SK-MEL-5 (cell line): ENCODE measurements around the gene AMH. TPM values are rescaled to one million over a fixed set of nuclear protein-coding genes. Genes with fewer than 3 reads are reported as not detected.

Source experiments
- DNase-seq: peaks from one replicate; pipeline ENCODE4 v3.0.0-alpha.2; 2016; ENCODE audit warnings: low read depth, low spot score
- in situ Hi-C: cut with HindIII; loops from 2 replicates; pipeline ENCODE4 v1.10.0; 2016; ENCODE audit warnings: low sequenced_read_pairs, high pct_unique_total_duplicates, low pct_unique_long_range_greater_than_20kb
- total RNA-seq: library from RNA; depleted of rRNA; stranded (reverse); fragments of >200 nt; shearing (Covaris generic); gene quantifications from 2 replicates; pipeline ENCODE4 v1.2.3, GENCODE V29; 2014

The AMH gene
- total RNA-seq, 1 experiment from 2014 or later, result 1.5 TPM

- DNase-seq, result no peak
- in situ Hi-C loops, result no loop called here
Measured at GRCh38 chr19:2253106-2254063, 4.3 kb downstream of the AMH start.

GRCh38 chr19:2254064-2254872, 5.1 kb downstream of the AMH start:
- peak; percentile 45 for DNase-seq
- in situ Hi-C loops, result no loop called here

GRCh38 chr19:2255112-2255845, 6.2 kb downstream of the AMH start:
- in situ Hi-C loops, result no loop called here
- no peak for DNase-seq

GRCh38 chr19:2255982-2256685, 7.0 kb downstream of the AMH start, which contains the start of gene JSRP1:
JSRP1 (minus strand) TSS chr19:2256417; CDS start chr19:2255314, 1,103 bp downstream.
- in situ Hi-C loops, result no loop called here
- DNase-seq, result no peak

DNA sequence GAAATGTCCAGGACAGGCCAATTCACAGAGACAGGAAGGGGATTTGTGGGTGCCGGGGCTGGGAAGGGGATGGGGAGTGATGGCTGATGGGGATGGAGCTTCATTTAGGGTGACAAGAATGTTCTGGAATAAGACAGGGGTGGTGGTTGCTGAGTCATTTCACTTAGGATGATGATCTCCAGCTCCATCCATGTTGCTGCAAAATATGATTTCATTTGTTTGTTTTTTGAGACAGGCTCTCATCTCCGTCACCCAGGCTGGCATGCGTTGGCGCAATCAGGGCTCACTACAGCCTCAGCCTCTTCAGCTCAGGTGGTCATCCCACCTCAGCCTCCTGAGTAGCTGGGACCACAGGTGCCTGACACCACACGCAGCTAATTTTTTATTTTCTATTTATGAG, 10.2 kb downstream of the AMH start:
- no peak for DNase-seq
- in situ Hi-C loops, result no loop called here

- in situ Hi-C loops, result no loop called here
- no peak for DNase-seq
Measured at GRCh38 chr19:2260341-2260805, 11.2 kb downstream of the AMH start.

GRCh38 chr19:2261438-2262172, 12.5 kb downstream of the AMH start:
- DNase-seq, result peak; percentile 57
- in situ Hi-C loops, result no loop called here

DNA sequence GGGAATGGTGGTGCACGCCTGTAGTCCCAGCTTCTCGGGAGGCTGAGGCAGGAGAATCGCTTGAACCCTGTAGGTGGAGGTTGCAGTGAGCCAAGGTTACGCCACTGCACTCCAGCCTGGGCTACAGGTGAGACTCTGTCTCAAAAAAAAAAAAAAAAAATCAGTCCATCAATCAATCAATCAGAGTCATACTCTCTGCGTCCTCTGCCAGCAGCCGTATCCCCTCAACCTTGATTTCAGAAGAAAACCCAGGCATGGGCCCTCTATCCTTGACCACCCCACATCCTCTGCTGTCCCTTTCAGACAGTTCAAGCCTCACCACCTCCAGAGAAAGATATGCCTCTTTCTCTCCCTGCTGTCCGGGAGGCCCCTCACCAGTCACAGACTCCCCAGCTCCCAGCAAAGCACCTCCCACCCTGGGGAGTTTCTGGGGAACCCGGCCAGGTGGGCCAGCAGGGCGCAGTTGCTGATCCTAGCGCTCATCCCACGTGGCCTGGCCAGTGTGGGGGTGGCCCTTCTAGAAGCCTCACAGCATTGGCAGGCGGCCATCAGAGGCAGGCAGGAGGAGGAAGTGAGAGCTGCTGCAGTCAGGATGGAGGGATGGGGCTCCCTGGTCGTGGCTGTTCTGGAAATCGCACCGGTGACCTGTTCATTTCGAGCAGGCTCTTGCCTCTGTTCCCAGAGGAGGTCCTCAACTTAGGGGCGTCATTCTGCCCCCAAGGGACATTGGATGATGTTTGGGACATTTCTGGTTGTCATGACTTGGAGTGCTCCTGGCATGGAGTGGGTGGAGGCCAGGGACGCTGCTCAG, 17.3 kb downstream of the AMH start:
- in situ Hi-C loops, result no loop called here
- DNase-seq, result no peak

DNA sequence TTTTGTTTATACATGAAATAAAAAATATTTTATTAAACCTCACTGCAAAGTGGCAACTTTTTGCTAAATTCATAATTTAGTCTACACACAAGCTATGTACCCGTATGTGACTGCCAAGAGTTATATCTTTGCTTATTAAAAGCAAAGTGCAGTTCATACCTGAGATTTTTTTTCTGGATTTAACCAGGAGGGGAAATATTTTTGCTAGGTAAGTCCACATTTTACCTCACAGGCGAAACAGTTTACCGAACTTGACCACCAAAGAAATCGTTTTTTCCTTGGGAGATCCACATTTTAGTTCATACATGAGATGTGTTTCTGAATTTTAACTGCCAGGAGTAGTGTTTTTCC, 19.3 kb downstream of the AMH start:
- no peak for DNase-seq
- in situ Hi-C loops, result no loop called here

DNA sequence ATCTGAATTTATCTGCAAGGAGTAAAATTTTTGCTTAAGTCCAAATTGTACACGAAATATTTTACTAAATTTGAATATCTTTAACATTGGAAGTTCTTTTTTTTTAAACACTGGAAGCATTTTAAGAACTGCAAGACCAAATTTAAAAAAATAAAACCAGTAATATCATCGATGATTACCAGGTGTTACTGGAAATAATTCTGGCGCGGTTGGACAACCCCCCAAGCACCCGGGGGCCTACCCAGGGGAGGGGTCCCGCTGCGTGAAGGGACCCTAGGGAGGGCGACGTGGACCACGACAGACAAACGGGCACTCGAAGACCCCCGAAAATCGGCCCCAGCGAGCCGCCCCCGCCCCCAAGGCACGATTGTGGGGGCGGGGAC, 19.7 kb downstream of the AMH start:
- in situ Hi-C loops, result no loop called here
- no peak for DNase-seq

- in situ Hi-C loops, result no loop called here
Measured at GRCh38 chr19:2269244-2270156, 20.4 kb downstream of the AMH start.

GRCh38 chr19:2270157-2270422, 21.0 kb downstream of the AMH start:
- no peak for DNase-seq
- in situ Hi-C loops, result no loop called here

More at GRCh38 chr19:2269244-2270156, 20.4 kb downstream of the AMH start:
- DNase-seq, result peak; percentile 93

GRCh38 chr19:2270423-2271233, 21.5 kb downstream of the AMH start:
- in situ Hi-C loops, result no loop called here
- peak; percentile 44 for DNase-seq

DNA sequence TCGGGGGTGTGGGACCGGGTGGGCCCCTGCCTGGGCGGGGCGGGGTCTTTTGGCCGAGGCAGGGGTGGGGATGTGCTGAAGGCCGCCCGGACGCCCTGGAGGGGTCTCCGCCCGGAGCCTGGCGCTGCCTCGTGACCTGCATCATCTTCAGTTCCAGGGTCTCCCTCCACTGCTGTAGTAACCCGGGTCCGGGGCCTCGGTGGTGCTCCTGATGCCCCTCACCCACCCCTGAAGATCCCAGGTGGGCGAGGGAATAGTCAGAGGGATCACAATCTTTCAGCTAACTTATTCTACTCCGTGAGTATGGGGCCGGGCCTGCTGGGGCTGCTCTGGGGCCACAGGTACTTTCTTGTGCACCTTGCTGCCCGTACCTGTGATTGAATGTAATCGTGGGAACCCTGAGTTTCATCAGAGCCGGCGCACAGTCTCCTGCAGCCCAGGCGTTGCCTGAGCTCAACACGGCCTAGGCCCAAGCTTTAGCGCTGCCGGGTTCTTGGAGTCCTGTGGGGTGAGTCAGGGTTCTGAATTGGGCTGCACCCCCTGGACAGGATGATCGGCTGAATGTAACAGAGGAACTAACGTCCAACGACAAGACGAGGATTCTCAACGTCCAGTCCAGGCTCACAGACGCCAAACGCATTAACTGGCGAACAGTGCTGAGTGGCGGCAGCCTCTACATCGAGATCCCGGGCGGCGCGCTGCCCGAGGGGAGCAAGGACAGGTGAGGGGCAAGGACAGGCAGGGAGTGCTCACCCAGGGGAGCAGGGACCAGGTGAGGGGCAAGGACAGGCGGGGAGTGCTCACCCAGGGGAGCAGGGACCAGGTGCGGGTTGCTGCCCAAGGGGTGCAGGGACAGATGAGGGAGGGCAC, 22.3 kb downstream of the AMH start:
- in situ Hi-C loops, result no loop called here
- DNase-seq, result peak; percentile 17
